Astrocyte of the spinal cord (primary cell): Measurements from ENCODE around the gene LNPK.

Source experiments
- DNase-seq: peaks from one replicate; pipeline ENCODE4 v3.0.0; 2011; ENCODE audit warnings: low read depth, low spot score
- H3K4me3 ChIP-seq: 2 replicates; pipeline ENCODE4 v1.5.1; 2011; ENCODE audit warnings: low read depth, mild to moderate bottlenecking, low read length, moderate library complexity
- in situ Hi-C: cut with HindIII; loops from 2 replicates; pipeline ENCODE4 v1.10.0; 2017; ENCODE audit warnings: low sequenced_read_pairs
- TF ChIP-seq, protein P1 (sequence below): IDR thresholded peaks from 2 replicates; pipeline ENCODE4 v1.5.1; 2012; ENCODE audit warnings: low read depth, mild to moderate bottlenecking, low read length, inconsistent platforms

The LNPK gene

DNA sequence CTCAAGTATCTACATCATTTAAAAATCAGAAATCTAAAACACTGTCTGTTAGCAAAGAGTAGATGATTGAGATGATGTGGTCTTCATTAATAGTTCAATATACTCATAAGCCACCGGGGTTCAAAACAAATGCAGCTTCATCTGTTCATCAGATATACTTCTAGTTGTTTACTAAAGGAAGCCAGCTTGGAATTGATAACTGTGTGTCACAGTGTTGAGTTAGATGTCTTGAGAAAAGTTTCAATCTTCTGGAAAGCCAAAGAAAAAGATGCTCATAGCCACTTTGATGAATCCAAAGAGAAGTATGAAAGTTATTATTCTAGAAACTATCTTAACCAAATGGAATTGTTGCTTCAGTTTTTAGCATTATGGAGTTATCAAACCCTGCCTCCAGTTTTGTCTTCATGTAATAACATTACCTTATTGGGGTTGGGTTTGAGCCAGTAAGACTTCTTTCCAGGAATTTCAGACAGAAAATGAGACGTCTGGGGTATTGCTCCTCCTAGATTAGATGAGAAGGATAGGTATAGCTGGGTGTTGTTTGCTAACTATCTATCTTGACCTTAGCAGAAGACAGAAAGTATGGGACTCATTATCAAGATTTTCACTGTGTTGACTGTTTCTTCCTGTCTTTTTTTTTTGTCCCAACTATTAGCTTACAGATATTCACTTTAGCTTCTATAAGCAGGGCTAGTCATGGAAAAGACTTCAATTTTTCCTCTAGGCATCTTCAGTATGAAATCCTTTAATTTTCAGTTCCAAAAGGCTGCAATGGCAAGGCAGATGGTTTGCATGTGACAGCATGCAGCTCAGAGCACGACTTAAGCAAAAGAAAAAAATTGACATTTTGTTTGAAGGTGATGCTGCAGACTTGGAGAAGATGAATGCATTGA lies 66.5 kb downstream of the LNPK start:
- no peak for DNase-seq
- in situ Hi-C loops: no loop called here
- H3K4me3 ChIP-seq: no peak overlapping the region
- TF ChIP-seq, protein P1, sequence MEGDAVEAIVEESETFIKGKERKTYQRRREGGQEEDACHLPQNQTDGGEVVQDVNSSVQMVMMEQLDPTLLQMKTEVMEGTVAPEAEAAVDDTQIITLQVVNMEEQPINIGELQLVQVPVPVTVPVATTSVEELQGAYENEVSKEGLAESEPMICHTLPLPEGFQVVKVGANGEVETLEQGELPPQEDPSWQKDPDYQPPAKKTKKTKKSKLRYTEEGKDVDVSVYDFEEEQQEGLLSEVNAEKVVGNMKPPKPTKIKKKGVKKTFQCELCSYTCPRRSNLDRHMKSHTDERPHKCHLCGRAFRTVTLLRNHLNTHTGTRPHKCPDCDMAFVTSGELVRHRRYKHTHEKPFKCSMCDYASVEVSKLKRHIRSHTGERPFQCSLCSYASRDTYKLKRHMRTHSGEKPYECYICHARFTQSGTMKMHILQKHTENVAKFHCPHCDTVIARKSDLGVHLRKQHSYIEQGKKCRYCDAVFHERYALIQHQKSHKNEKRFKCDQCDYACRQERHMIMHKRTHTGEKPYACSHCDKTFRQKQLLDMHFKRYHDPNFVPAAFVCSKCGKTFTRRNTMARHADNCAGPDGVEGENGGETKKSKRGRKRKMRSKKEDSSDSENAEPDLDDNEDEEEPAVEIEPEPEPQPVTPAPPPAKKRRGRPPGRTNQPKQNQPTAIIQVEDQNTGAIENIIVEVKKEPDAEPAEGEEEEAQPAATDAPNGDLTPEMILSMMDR: no peak

GRCh38 chr2:175932675-175933074 lies 69.4 kb downstream of the LNPK start:
- DNase-seq: no peak
- H3K4me3 ChIP-seq: no peak overlapping the region
- in situ Hi-C loops: no loop called here
- TF ChIP-seq, protein P1: no peak

- in situ Hi-C loops: no loop called here
- DNase-seq: peak; percentile 90
- TF ChIP-seq, protein P1: no peak
- no peak overlapping the region for H3K4me3 ChIP-seq
These were observed 70.3 kb downstream of the LNPK start for GRCh38 chr2:175931805-175932204.

- peak; percentile 29 for DNase-seq
- in situ Hi-C loops: no loop called here
These were observed 71.6 kb downstream of the LNPK start for GRCh38 chr2:175930504-175930903.

DNA sequence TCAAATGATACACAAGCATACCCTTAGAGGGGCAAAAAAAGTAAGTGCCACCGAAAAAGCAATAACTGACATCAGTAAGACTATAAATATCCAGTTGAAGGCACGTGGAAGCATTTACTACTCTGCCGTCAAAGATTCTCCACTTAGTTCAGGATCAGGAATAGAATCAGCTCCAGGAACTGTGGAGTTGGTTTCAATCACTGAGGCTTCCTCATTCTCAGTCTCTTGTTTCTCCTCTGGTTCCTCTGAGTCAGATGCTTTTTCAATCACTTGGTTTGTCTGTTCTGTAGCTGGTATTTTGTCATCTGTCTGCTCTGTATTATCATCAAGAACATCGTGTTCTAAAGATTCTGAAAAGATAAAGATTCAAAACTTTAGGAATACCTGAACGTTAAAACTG lies 72.2 kb downstream of the LNPK start:
- TF ChIP-seq, protein P1: no peak
- in situ Hi-C loops: no loop called here
- no peak overlapping the region for H3K4me3 ChIP-seq
- DNase-seq: peak; percentile 38

More at GRCh38 chr2:175930504-175930903, 71.6 kb downstream of the LNPK start:
- TF ChIP-seq, protein P1: no peak
- no peak overlapping the region for H3K4me3 ChIP-seq

DNA sequence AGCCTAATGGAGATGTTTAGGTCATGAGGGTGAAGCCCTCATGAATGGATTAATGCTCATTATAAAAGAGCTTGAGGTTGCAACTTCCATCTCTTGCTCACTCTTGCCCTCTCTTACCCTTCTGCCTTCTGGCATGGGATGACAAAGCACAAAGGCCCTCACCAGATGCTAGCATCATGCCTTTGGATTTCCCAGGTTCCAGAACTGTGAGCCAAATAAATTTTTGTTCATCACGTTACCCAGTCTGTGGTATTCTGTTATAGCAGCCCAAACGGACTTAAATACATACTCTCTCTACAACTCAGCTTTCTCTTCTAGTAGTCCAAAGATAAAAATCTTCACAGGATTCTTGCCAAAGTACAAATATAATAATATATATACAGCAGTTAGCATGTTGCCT lies 75.8 kb downstream of the LNPK start:
- DNase-seq: peak; percentile 29
- TF ChIP-seq, protein P1: no peak

More for the DNA sequence above, 75.8 kb downstream of the LNPK start:
- H3K4me3 ChIP-seq: no peak overlapping the region
- in situ Hi-C loops: no loop called here
